NCI-H1930 (cell line): ENCODE measurements around the gene ITIH2.
"Not testable (repeated sequence)": the region's sequence is repeated elsewhere in the genome, so short reads cannot be mapped to it uniquely, and the experiment has no call there.

ENCODE experiments used
- DNase-seq, 2 experiments: peaks; one replicate each; lab custom pipeline; 2025; lab: John Stamatoyannopoulos, UW

Gene ITIH2

GRCh38 chr10:7697426-7697825, 5.7 kb upstream of the ITIH2 start:
- DNase-seq: no peak

GRCh38 chr10:7700577-7701125, 2.5 kb upstream of the ITIH2 start:
- DNase-seq: no peak

GRCh38 chr10:7701158-7701742, 1.9 kb upstream of the ITIH2 start:
- no peak for DNase-seq

GRCh38 chr10:7702288-7702812, 766 bp upstream of the ITIH2 start:
- no peak for DNase-seq

- DNase-seq: no peak
Observed at GRCh38 chr10:7704071-7705016, 1.2 kb downstream of the ITIH2 start.

- no peak for DNase-seq
Observed at GRCh38 chr10:7705341-7705740, 2.2 kb downstream of the ITIH2 start.

GRCh38 chr10:7706534-7707073, 3.5 kb downstream of the ITIH2 start:
- no peak for DNase-seq

GRCh38 chr10:7707102-7707501, 4.0 kb downstream of the ITIH2 start:
- no peak for DNase-seq

- no peak for DNase-seq
Observed at GRCh38 chr10:7707858-7708622, 4.9 kb downstream of the ITIH2 start.

- no peak for DNase-seq
Observed at GRCh38 chr10:7708832-7709231, 5.7 kb downstream of the ITIH2 start.

- DNase-seq: no peak
Observed at GRCh38 chr10:7710446-7710845, 7.3 kb downstream of the ITIH2 start.

- not testable (repeated sequence) for DNase-seq
Observed at GRCh38 chr10:7711075-7711474, 8.0 kb downstream of the ITIH2 start.

- no peak for DNase-seq
Observed at GRCh38 chr10:7715515-7715914, 12.4 kb downstream of the ITIH2 start.

- no peak for DNase-seq
Observed at GRCh38 chr10:7717767-7718166, 14.7 kb downstream of the ITIH2 start.

- no peak for DNase-seq
Observed at GRCh38 chr10:7718685-7719084, 15.6 kb downstream of the ITIH2 start.

- DNase-seq: no peak
Observed at GRCh38 chr10:7720478-7720877, 17.4 kb downstream of the ITIH2 start.

- DNase-seq: no peak
Observed at GRCh38 chr10:7722927-7723529, 19.9 kb downstream of the ITIH2 start.

- no peak for DNase-seq
Observed at GRCh38 chr10:7734821-7735220, 31.7 kb downstream of the ITIH2 start.

- DNase-seq: no peak
Observed at GRCh38 chr10:7738536-7739407, 35.7 kb downstream of the ITIH2 start.

GRCh38 chr10:7744307-7744706, 41.2 kb downstream of the ITIH2 start:
- no peak for DNase-seq
